Type B pancreatic cell (in vitro differentiated cells): ENCODE data around the gene FREM3. TPM values are rescaled to one million over a fixed set of nuclear protein-coding genes. Genes with fewer than 3 reads are reported as not detected.

ENCODE experiments used
- DNase-seq: peaks from one replicate; pipeline ENCODE4 v3.0.0; 2021; ENCODE audit warnings: mixed read lengths; ENCODE audit not compliant: unreplicated experiment; ENCODE audit errors: extremely low spot score
- H3K27ac Mint-ChIP-seq: 2 replicates; pipeline ENCODE4 v1.8.0; 2021; ENCODE audit warnings: mild to moderate bottlenecking, mixed read lengths
- H3K27me3 Mint-ChIP-seq: 2 replicates; pipeline ENCODE4 v1.8.0; 2021; ENCODE audit warnings: mixed read lengths
- H3K36me3 Mint-ChIP-seq: 2 replicates; pipeline ENCODE4 v1.8.0; 2021; ENCODE audit warnings: mixed read lengths
- H3K4me1 Mint-ChIP-seq: one replicate; pipeline ENCODE4 v1.8.0; 2021; ENCODE audit warnings: mixed read lengths; ENCODE audit not compliant: unreplicated experiment
- H3K4me3 Mint-ChIP-seq: 2 replicates; pipeline ENCODE4 v1.8.0; 2021; ENCODE audit warnings: mild to moderate bottlenecking, mixed read lengths
- H3K9me3 Mint-ChIP-seq: 2 replicates; pipeline ENCODE4 v1.8.0; 2021; ENCODE audit warnings: mixed read lengths
- total RNA-seq: library from RNA; stranded (reverse); gene quantifications from 2 replicates; pipeline ENCODE4 v1.2.1, GENCODE V29; 2021; ENCODE audit warnings: low replicate concordance
- TF ChIP-seq, protein P1 (sequence below): fragments of 200-600 bp; sonication (generic); conservative IDR thresholded peaks from 2 replicates; pipeline ENCODE4 v1.5.0; 2021; ENCODE audit warnings: antibody characterized with exemption, mild to moderate bottlenecking

The FREM3 gene
- total RNA-seq, 1 donor from 2014 or later = 0.31 TPM

DNA sequence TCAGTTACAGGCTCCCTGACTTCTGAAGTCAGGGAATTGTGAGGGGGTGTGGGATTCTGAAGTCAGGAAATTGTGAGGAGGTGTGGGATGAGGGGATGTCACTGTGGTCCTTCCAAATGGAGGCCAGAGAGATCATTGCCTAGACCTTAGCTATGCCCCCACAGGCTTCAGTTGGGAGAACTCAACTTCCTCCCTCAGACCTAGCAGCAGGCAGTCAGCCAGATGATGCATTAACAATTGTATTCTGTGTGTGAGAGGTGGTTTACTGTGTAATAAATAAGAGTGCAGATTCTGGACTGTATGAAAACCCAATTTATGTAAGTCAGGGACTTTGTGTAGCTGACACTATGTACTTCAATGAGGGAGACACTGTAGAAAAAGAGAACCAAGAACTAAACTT lies 65.7 kb downstream of the FREM3 start:
- H3K9me3 Mint-ChIP-seq = no peaks in the 10 kb centered on the region
- H3K27ac Mint-ChIP-seq = no peak overlapping the region
- TF ChIP-seq, protein P1, sequence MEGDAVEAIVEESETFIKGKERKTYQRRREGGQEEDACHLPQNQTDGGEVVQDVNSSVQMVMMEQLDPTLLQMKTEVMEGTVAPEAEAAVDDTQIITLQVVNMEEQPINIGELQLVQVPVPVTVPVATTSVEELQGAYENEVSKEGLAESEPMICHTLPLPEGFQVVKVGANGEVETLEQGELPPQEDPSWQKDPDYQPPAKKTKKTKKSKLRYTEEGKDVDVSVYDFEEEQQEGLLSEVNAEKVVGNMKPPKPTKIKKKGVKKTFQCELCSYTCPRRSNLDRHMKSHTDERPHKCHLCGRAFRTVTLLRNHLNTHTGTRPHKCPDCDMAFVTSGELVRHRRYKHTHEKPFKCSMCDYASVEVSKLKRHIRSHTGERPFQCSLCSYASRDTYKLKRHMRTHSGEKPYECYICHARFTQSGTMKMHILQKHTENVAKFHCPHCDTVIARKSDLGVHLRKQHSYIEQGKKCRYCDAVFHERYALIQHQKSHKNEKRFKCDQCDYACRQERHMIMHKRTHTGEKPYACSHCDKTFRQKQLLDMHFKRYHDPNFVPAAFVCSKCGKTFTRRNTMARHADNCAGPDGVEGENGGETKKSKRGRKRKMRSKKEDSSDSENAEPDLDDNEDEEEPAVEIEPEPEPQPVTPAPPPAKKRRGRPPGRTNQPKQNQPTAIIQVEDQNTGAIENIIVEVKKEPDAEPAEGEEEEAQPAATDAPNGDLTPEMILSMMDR = no peak
- H3K4me3 Mint-ChIP-seq = no peak overlapping the region
- no peak for DNase-seq
- no peaks in the 10 kb centered on the region for H3K4me1 Mint-ChIP-seq
- H3K36me3 Mint-ChIP-seq = no peaks in the 10 kb centered on the region
- H3K27me3 Mint-ChIP-seq = peaks cover 13% of the 10 kb centered on the region

DNA sequence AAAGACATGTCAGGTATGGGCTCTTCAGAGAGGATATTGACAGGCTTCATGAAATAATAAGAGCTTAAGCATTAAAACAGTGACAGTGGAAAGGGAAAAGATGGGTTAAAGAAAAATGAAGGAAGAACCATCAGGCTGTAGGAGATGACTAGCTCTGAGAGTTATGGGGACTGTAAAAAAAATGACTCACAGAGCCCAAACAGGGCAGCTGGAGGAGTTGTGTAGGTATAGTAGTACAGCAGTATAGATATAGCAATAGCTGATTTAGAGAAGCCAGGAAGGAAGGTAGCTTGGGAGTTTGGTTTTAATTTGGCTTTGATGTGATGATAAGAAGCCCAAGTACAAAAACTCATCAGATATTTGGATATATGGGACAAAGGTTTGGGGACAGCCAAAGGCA lies 66.6 kb downstream of the FREM3 start:
- H3K36me3 Mint-ChIP-seq = no peaks in the 10 kb centered on the region
- H3K4me1 Mint-ChIP-seq = no peaks in the 10 kb centered on the region
- DNase-seq = no peak
- TF ChIP-seq, protein P1 = no peak
- H3K4me3 Mint-ChIP-seq = no peak overlapping the region
- no peaks in the 10 kb centered on the region for H3K9me3 Mint-ChIP-seq
- H3K27ac Mint-ChIP-seq = no peak overlapping the region
- H3K27me3 Mint-ChIP-seq = peaks cover 13% of the 10 kb centered on the region

DNA sequence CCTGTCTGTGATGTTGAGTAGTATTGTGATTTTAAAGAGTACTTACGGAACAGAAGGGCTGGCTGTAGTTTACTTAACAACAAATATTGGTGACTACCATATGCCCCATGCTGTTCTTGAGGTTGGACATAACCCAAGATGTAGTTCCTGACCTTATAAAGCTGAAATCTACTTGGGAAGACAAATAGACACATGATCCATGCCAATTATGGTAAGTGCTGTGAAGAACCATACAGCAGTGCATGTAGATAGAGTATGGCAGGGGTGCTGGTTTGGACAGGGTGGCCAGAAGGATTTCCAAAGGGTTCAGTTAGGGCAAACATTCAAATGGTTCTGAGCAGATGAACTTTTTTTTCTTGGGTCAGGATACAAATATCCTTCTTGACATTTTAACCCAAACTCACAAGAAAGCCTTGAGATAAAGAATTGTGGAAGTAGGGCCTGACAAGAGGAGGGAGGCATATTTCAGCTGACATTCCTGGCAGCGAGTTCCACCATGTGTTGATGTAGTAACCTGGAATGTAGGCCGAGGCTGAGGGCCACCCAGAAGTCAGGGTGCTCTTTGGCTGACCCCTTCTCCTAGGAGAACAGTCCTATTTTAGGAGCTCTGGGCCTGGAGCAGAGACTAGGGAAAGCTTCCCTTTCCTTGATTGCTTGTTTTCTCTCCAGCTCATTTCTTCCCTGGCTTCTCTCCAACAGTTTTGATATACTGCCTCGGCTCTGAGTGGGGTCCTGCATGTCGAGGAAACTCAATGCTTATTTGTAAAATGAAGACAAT lies 74.2 kb downstream of the FREM3 start:
- no peak for DNase-seq
- H3K4me1 Mint-ChIP-seq = no peaks in the 10 kb centered on the region
- H3K36me3 Mint-ChIP-seq = no peaks in the 10 kb centered on the region
- H3K9me3 Mint-ChIP-seq = no peaks in the 10 kb centered on the region
- no peaks in the 10 kb centered on the region for H3K27me3 Mint-ChIP-seq
- no peak overlapping the region for H3K27ac Mint-ChIP-seq
- H3K4me3 Mint-ChIP-seq = no peak overlapping the region
- TF ChIP-seq, protein P1 = no peak

DNA sequence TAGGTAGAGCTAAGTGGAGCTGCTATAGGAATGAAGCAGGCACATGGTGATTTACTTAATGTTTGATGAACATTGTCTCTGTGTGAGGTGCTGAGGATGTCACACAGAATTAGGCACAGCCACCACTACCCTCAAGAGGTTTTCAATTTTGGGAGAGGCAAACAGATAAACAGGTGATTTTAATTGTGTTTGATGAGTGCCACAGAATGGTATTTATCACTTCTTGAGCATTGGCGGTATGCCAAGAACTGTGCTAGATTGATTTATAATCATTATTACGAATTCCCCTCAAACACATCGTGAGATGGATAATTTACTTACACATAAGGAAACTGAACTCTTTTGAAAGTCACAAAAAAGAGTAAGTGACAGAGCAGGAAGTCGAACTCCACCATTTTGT lies 74.8 kb downstream of the FREM3 start:
- Mint-ChIP-seq H3K4me3 (no peak overlapping the region), H3K4me1 (no peaks in the 10 kb centered on the region), H3K9me3 (no peaks in the 10 kb centered on the region), H3K36me3 (no peaks in the 10 kb centered on the region), H3K27ac (no peak overlapping the region), H3K27me3 (no peaks in the 10 kb centered on the region)
- no peak for DNase-seq
- TF ChIP-seq, protein P1 = no peak

DNA sequence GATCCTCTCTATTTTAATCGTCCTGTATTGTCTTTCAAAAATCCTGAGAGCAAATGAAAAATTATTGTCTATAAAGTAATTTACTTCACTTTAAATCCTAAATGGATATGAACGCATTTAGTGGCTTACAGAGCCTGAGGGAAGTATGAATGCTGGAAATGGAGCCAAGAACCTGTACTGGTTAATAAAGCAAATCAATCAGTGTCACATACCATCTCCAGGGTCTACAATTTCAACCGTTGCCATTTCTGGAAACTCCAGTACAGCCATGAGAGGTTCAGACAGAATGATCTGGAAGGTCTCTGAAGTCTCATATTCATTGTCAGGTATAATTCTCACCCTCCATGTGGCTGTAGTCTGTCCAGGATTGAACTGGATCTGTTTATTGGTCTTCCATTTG lies 76.6 kb downstream of the FREM3 start:
- no peak for DNase-seq
- Mint-ChIP-seq H3K9me3 (no peaks in the 10 kb centered on the region), H3K27ac (no peak overlapping the region), H3K4me1 (no peaks in the 10 kb centered on the region), H3K36me3 (no peaks in the 10 kb centered on the region), H3K4me3 (no peak overlapping the region), H3K27me3 (no peaks in the 10 kb centered on the region)
- TF ChIP-seq, protein P1 = no peak
